GM10248 (cell line): ENCODE data around the gene LAD1.

ENCODE experiments used
- CTCF ChIA-PET: fragments of 300-600 bp; sonication (Branson Sonifier 250); formaldehyde crosslinking; extraction: SDS; loops from one replicate; lab custom pipeline; 2021; ENCODE audit warnings: antibody characterized with exemption; lab: Yijun Ruan, JAX
- POLR2A ChIA-PET: fragments of 350-650 bp; sonication (Branson Sonifier 250); formaldehyde crosslinking; extraction: SDS; loops from one replicate; lab custom pipeline; 2020; ENCODE audit warnings: antibody characterized with exemption; lab: Yijun Ruan, JAX
- DNase-seq: peaks from one replicate; pipeline ENCODE4 v3.0.0; 2012; ENCODE audit errors: extremely low spot score
- CTCF ChIP-seq: IDR thresholded peaks from 2 replicates; pipeline ENCODE4 v1.5.1; 2012; ENCODE audit warnings: mild to moderate bottlenecking, low read depth; ENCODE audit errors: extremely low read depth, missing control alignments, control extremely low read depth

Gene LAD1

GRCh38 chr1:201336711-201337450 lies 62.2 kb downstream of the LAD1 start:
- ChIA-PET POLR2A (no interaction called here), CTCF (interaction anchor here (1.4 to 1.5 kb wide), 2 partner anchors 11 to 12 kb away, joined by 5 to 8 read pairs; no protein-coding TSS in a partner anchor)
- DNase-seq: no peak
- no peak for TF ChIP-seq CTCF

GRCh38 chr1:201335901-201336300 lies 63.2 kb downstream of the LAD1 start:
- POLR2A ChIA-PET: no interaction called here
- no peak for DNase-seq
- no peak for TF ChIP-seq CTCF
- CTCF ChIA-PET: interaction anchor here (1.5 kb wide), 1 partner anchor 12 kb away, joined by 8 read pairs; no protein-coding TSS in a partner anchor

- no peak for TF ChIP-seq CTCF
- ChIA-PET POLR2A (no interaction called here), CTCF (interaction anchor here (1.5 kb wide), 1 partner anchor 12 kb away, joined by 8 read pairs; no protein-coding TSS in a partner anchor)
- DNase-seq: no peak
Observed at GRCh38 chr1:201335174-201335870, 63.8 kb downstream of the LAD1 start.

- CTCF ChIA-PET: interaction anchor here (0.8 to 1.2 kb wide), 2 partner anchors 14 to 178 kb away, joined by 3 read pairs; no protein-coding TSS in a partner anchor
- POLR2A ChIA-PET: no interaction called here
- no peak for DNase-seq
- TF ChIP-seq CTCF: no peak
Observed at GRCh38 chr1:201334325-201335173, 64.6 kb downstream of the LAD1 start.

- ChIA-PET POLR2A (no interaction called here), CTCF (interaction anchor here (1.2 kb wide), 1 partner anchor 15 kb away, joined by 3 read pairs; no protein-coding TSS in a partner anchor)
- DNase-seq: no peak
- TF ChIP-seq CTCF: no peak
Observed at GRCh38 chr1:201332616-201333335, 66.3 kb downstream of the LAD1 start.
